Measurements from ENCODE around the gene OTULIN. TPM values are rescaled to one million over a fixed set of nuclear protein-coding genes. Genes with fewer than 3 reads are reported as not detected.

OTULIN gene
- total and polyA plus RNA-seq, 2 of the 4 experiments (the other 2 are of a cell fraction): 6.9 to 19.5 TPM

DNA sequence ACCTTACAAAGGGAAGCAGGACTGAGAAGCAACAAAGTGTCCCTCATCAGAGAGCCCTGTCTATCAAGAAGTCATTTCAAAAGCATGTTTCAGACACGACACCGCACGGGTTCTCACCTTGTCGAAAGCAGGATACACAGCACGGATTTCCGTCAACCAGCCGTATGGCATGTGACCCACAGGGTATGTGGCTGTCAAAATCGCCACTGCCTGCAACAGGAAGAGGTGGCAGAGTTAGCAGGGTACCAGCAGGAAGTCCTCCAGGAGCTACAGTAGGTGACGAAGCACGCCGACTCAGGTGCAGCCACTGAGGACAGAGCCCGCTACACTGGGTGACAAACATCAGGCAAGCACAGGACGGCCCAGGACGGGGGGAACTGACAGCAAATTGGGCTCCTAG is 81.2 kb downstream of the OTULIN start:
- no peak overlapping the region for H3K9ac ChIP-seq (ENCODE audit: low read depth, low read length)
- no peak overlapping the region for H2BK120ac ChIP-seq (ENCODE audit: low read depth, low read length)
- H2AFZ ChIP-seq (replicated peaks; ENCODE audit: low read length, poor library complexity): no peak overlapping the region
- BruUV-seq (replicated peaks): no TSS peak
- intact Hi-C loops (cut with micrococcal nuclease): no loop called here
- no peak overlapping the region for H2AK9ac ChIP-seq (replicated peaks; ENCODE audit: low read depth, low read length, poor library complexity)
- ATAC-seq (ENCODE audit: low read depth) (no peak), DNase-seq (no peak)
- no peak overlapping the region for H3K23ac ChIP-seq (ENCODE audit: low read depth, low read length)
- no peaks in the 10 kb centered on the region for H3K27me3 ChIP-seq (ENCODE audit: control insufficient read depth, insufficient read depth, low read length)
- no peak overlapping the region for H4K91ac ChIP-seq (ENCODE audit: insufficient read depth, low read depth, low read length)
- no peak overlapping the region for H2AK5ac ChIP-seq (ENCODE audit: low read depth, low read length)
- dilution Hi-C loops (cut with HindIII; ENCODE audit: low sequenced_read_pairs, unreplicated experiment): no loop called here
- no peak overlapping the region for H2BK20ac ChIP-seq (ENCODE audit: low read depth, low read length)
- no peak for TF ChIP-seq BHLHE40 (IDR thresholded peaks at IDR 0.05; ENCODE audit: low read depth, low read length)
- no peak for TF ChIP-seq FOS (IDR thresholded peaks at IDR 0.05; ENCODE audit: low read depth, low read length)
- TF ChIP-seq, protein P1, sequence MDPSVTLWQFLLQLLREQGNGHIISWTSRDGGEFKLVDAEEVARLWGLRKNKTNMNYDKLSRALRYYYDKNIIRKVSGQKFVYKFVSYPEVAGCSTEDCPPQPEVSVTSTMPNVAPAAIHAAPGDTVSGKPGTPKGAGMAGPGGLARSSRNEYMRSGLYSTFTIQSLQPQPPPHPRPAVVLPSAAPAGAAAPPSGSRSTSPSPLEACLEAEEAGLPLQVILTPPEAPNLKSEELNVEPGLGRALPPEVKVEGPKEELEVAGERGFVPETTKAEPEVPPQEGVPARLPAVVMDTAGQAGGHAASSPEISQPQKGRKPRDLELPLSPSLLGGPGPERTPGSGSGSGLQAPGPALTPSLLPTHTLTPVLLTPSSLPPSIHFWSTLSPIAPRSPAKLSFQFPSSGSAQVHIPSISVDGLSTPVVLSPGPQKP (IDR thresholded peaks at IDR 0.05; ENCODE audit: borderline replicate concordance, low read depth, low read length): no peak
- no peak overlapping the region for H4K8ac ChIP-seq (ENCODE audit: low read depth in 2 of 2, low read length in 2 of 2)
- POLR2A ChIA-PET (ENCODE audit: unreplicated experiment): no interaction called here
- no peak overlapping the region for H3K4me2 ChIP-seq (ENCODE audit: low read depth, low read length)
- H3K56ac ChIP-seq (ENCODE audit: extremely low read depth, insufficient read depth, low read length): no peak overlapping the region
- H3K14ac ChIP-seq (replicated peaks; ENCODE audit: low read depth, low read length): no peak overlapping the region
- no peak overlapping the region for H3K4ac ChIP-seq (ENCODE audit: low read depth, low read length)
- no peak overlapping the region for H4K5ac ChIP-seq (ENCODE audit: low read depth, low read length)
- peaks cover 4% of the 10 kb centered on the region; the same call in 1 of the 2 replicates for H4K20me1 ChIP-seq (ENCODE audit: insufficient read depth, low read length)
- no peaks in the 10 kb centered on the region for H3K79me1 ChIP-seq (ENCODE audit: low read depth in 1 of 2, low read length in 2 of 2)
- peaks cover 12% of the 10 kb centered on the region for H3K9me1 ChIP-seq (ENCODE audit: insufficient read depth, low read length)
- CTCF ChIA-PET: no interaction called here
- H3K18ac ChIP-seq (ENCODE audit: low read depth, low read length): no peak overlapping the region
- 0 out of 2 replicates have a peak, but pooled peaks cover 2% of the 10 kb centered on the region for H3K4me1 ChIP-seq (ENCODE audit: control insufficient read depth, insufficient read depth, low read length)
- H3K36me3 ChIP-seq (ENCODE audit: control insufficient read depth, insufficient read depth, low read length): peaks cover 2% of the 10 kb centered on the region; the same call in 1 of the 2 replicates
- H3K9me3 ChIP-seq (ENCODE audit: control insufficient read depth, insufficient read depth, low read length): no peaks in the 10 kb centered on the region
- no peak overlapping the region for H3K4me3 ChIP-seq (ENCODE audit: insufficient read depth, low read depth, low read length)
- H2BK15ac ChIP-seq (ENCODE audit: low read depth, low read length): no peak overlapping the region
- no peak overlapping the region for H2BK5ac ChIP-seq (ENCODE audit: low read depth, low read length, poor library complexity, severe bottlenecking)
- WGBS, 2 experiments (ENCODE audit: extremely low coverage in 2 of 2, insufficient read length in 1 of 2): 95% methylated on average over 12 of the region's 14 CpGs; no CpG with 5 or more reads in 1 of the 2 experiments
- in situ Hi-C loops (cut with MboI; ENCODE audit: low sequenced_read_pairs): no loop called here
- no peak overlapping the region for H3K27ac ChIP-seq (ENCODE audit: insufficient read depth, low read length)

Data from IMR-90 (cell line).